Upper lobe of right lung (tissue), 1 donor: ENCODE measurements around the gene TENM3. TPM values are rescaled to one million over a fixed set of nuclear protein-coding genes. Genes with fewer than 3 reads are reported as not detected.
A peak's percentile ranks its signal among the peaks of the same experiment; 100 is the strongest.
"Not testable (repeated sequence)": the region's sequence is repeated elsewhere in the genome, so short reads cannot be mapped to it uniquely, and the experiment has no call there.

Experiments
- ATAC-seq: fragments of 200-7000 bp; cut with Tn5 transposase; one replicate; pipeline ENCODE4 v1.9.1; 2020; ENCODE audit warnings: mild to moderate bottlenecking, moderate library complexity
- DNase-seq: peaks from one replicate; pipeline ENCODE4 v3.0.0-alpha.2; 2020
- H3K27ac ChIP-seq: fragments of 200-600 bp; one replicate; pipeline ENCODE4 v1.8.0; 2022
- H3K27me3 ChIP-seq: fragments of 200-600 bp; one replicate; pipeline ENCODE4 v1.8.0; 2022; ENCODE audit warnings: mild to moderate bottlenecking
- H3K36me3 ChIP-seq: fragments of 200-600 bp; one replicate; pipeline ENCODE4 v1.8.0; 2022
- H3K4me1 ChIP-seq: fragments of 200-600 bp; one replicate; pipeline ENCODE4 v1.8.0; 2022
- H3K4me3 ChIP-seq: fragments of 200-600 bp; one replicate; pipeline ENCODE4 v1.8.0; 2022; ENCODE audit warnings: mild to moderate bottlenecking
- H3K9me3 ChIP-seq: fragments of 200-600 bp; one replicate; pipeline ENCODE4 v1.8.0; 2022
- intact Hi-C: fragments of 100-400 bp; cut with DNase I; formaldehyde crosslinking; loops from one replicate; pipeline ENCODE4 v1.11.0; 2022
- total RNA-seq: library from RNA; stranded (reverse); fragmentation: NEBNext Ultra II Directional; extraction: Animal tissue kit (Norgen Biotek cat#: 25700); gene quantifications from one replicate; pipeline ENCODE4 v1.2.1, GENCODE V29; 2021
- TF ChIP-seq, protein P1 (sequence below): fragments of 200-600 bp; IDR thresholded peaks from one replicate; pipeline ENCODE4 v1.8.0; 2022; ENCODE audit warnings: antibody characterized with exemption
- donor health status: DM: no; HTN: yes; CAD: no; lungs with severe emphysema.

Gene TENM3
- total RNA-seq, 1 donor from 2014 or later: 5.6 TPM

DNA sequence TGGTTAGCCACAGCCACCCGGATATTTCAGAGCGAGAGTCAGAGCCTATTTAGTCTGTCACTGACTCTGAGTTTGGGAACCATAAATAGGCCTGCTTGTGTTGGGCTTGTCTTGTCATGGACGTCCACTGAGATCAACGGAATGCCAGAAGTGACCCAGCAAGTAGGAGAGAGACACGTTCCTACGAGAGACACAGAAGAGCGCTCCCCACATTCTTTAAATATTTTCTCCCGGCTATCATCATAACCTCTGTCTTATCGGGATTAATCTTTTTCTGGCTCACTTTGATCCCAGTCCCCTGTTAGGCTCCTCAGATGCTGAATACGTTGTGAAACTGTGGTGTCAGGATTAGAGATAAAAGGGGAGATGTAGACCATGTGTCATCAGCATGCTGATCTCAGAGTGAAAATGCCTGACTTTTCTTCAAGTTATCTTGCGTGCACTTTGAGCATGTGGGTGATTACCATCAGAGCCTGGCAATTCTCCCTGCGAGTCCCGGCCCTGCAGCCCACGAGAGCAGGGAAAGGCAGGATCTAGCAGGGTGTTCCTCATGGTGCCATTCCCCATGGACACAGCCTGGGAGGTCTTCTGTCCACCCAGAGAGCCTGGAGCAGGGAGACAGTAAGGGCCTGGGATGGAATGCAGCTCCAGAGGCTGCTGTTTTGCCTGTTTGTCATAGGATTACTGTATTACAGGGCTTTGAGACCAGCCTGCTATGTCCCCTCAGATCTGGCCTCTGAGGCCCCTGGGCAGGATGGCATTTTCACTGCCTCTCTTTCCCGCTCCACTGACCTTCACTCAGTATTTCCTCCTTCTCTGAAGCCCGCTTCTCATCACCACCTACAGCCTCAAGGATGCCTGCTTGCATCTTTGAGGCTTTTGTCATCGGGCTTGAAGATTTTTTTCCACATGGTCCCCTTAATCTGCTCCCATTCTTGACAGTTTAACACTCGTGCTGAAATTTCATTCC lies 2.8 kb upstream of the TENM3 start:
- TF ChIP-seq, protein P1, sequence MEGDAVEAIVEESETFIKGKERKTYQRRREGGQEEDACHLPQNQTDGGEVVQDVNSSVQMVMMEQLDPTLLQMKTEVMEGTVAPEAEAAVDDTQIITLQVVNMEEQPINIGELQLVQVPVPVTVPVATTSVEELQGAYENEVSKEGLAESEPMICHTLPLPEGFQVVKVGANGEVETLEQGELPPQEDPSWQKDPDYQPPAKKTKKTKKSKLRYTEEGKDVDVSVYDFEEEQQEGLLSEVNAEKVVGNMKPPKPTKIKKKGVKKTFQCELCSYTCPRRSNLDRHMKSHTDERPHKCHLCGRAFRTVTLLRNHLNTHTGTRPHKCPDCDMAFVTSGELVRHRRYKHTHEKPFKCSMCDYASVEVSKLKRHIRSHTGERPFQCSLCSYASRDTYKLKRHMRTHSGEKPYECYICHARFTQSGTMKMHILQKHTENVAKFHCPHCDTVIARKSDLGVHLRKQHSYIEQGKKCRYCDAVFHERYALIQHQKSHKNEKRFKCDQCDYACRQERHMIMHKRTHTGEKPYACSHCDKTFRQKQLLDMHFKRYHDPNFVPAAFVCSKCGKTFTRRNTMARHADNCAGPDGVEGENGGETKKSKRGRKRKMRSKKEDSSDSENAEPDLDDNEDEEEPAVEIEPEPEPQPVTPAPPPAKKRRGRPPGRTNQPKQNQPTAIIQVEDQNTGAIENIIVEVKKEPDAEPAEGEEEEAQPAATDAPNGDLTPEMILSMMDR: no peak
- Histone ChIP-seq H3K36me3 (no peaks in the 10 kb centered on the region), H3K4me1 (no peaks in the 10 kb centered on the region), H3K9me3 (no peaks in the 10 kb centered on the region), H3K27me3 (no peaks in the 10 kb centered on the region), H3K27ac (no peak overlapping the region), H3K4me3 (no peak overlapping the region)
- DNase-seq (no peak), ATAC-seq (peak; percentile 50)
- intact Hi-C loops: no loop called here

DNA sequence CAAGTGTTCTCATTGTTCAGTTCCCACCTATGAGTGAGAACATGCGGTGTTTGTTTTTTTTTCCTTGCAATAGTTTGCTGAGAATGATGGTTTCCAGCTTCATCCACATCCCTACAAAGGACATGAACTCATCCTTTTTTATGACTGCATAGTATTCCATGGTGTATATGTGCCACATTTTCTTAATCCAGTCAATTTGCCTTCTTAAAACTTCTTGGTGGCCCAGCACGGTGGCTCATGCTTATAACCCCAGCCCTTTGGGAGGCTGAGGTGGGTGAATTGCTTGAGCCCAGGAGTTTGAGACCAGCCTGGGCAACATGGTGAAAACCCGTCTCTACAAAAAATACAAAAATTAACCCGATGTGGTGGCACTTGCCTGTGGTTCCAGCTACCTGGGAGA lies 942 bp upstream of the TENM3 start:
- intact Hi-C loops: not testable (repeated sequence)

DNA sequence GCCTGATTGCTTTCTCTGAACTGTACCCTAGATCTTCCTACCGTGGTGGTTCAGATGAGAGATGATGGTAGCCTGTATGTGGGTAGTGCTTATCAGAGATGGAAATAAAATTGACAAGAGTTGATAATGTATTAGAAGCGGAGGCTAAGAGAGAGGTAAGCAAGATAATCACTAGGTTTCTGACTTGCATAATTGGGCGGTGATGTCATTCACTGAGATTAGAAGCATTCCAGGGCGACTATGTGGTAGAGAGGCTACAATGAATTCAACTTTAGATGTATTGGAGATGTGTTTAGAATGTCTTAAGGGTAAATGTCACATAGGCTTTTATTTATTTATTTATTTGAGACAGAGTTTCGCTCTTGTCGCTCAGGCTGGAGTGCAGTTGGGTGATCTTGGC lies 415 bp upstream of the TENM3 start:
- no peak overlapping the region for H3K27ac ChIP-seq
- no peak for DNase-seq
- no peaks in the 10 kb centered on the region for H3K36me3 ChIP-seq
- no peaks in the 10 kb centered on the region for H3K27me3 ChIP-seq
- H3K4me3 ChIP-seq: no peak overlapping the region
- ATAC-seq: no peak
- intact Hi-C loops: no loop called here
- H3K9me3 ChIP-seq: no peaks in the 10 kb centered on the region
- TF ChIP-seq, protein P1: no peak
- no peaks in the 10 kb centered on the region for H3K4me1 ChIP-seq

More for the DNA sequence above, 942 bp upstream of the TENM3 start:
- H3K36me3 ChIP-seq, ATAC-seq, H3K27ac ChIP-seq, H3K4me3 ChIP-seq, H3K4me1 ChIP-seq, DNase-seq, H3K9me3 ChIP-seq, H3K27me3 ChIP-seq: not testable (repeated sequence)

DNA sequence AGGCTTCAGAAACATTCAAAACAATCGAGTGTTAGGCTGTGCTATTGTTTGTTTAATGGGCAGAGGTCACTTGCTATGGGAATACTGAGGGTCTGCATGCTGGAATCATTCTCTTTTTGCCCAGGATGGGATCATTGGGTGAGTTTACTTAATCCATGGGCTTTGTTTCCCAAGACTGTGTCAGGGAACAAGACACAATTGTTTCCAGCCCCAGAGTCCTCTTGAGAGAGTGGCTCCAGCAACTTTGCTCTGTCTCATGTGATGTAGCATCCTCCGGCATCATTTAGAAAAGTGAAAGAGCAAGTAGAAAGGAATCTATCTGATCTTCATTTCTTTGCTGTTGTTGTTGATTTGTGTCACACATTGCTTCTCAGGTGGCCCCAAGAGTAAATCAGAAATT lies 1.8 kb downstream of the TENM3 start:
- intact Hi-C loops: no loop called here
- TF ChIP-seq, protein P1: no peak
- no peak overlapping the region for H3K4me3 ChIP-seq
- H3K9me3 ChIP-seq: no peaks in the 10 kb centered on the region
- DNase-seq (no peak), ATAC-seq (no peak)
- H3K36me3 ChIP-seq: no peaks in the 10 kb centered on the region
- no peaks in the 10 kb centered on the region for H3K27me3 ChIP-seq
- H3K27ac ChIP-seq: no peak overlapping the region
- no peaks in the 10 kb centered on the region for H3K4me1 ChIP-seq

DNA sequence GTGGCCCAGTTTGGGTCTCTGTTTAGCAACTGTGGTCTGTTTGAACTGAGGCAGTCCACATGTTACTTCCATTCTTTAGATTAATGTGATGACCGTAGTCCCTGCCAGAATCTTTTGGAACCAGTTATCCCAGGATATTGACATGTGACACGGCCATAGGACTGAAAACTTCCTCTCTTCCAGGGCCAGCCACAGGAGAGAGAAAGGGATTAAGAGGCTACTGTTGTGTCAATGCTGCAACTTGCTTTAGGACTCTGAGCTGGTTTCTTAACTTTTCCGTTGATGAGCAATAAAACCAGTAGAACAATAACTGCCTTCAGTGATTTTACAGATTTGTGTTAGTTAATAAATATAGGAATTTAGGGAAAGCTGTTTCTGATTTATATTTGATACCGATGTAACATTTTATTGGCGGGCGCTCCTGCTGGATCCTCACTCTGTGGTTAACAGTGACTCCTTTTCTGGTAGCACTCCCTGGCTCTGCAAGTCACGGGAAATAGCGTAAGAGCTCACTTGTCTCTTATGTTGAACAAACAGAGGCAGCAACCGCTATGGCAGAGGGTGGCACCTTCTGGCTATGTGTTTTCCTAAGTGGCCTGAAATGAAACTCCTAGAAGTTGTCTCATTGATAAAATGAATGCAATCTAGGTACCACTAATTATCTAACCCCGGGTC lies 2.5 kb downstream of the TENM3 start:
- TF ChIP-seq, protein P1: no peak
- no peak for ATAC-seq
- Histone ChIP-seq H3K27ac (no peak overlapping the region), H3K27me3 (no peaks in the 10 kb centered on the region), H3K36me3 (no peaks in the 10 kb centered on the region), H3K4me3 (no peak overlapping the region), H3K4me1 (no peaks in the 10 kb centered on the region), H3K9me3 (no peaks in the 10 kb centered on the region)
- intact Hi-C loops: no loop called here
- DNase-seq: no peak
